ENCODE measurements around the gene TEC.
A peak's percentile ranks its signal among the peaks of the same experiment; 100 is the strongest.

DNA sequence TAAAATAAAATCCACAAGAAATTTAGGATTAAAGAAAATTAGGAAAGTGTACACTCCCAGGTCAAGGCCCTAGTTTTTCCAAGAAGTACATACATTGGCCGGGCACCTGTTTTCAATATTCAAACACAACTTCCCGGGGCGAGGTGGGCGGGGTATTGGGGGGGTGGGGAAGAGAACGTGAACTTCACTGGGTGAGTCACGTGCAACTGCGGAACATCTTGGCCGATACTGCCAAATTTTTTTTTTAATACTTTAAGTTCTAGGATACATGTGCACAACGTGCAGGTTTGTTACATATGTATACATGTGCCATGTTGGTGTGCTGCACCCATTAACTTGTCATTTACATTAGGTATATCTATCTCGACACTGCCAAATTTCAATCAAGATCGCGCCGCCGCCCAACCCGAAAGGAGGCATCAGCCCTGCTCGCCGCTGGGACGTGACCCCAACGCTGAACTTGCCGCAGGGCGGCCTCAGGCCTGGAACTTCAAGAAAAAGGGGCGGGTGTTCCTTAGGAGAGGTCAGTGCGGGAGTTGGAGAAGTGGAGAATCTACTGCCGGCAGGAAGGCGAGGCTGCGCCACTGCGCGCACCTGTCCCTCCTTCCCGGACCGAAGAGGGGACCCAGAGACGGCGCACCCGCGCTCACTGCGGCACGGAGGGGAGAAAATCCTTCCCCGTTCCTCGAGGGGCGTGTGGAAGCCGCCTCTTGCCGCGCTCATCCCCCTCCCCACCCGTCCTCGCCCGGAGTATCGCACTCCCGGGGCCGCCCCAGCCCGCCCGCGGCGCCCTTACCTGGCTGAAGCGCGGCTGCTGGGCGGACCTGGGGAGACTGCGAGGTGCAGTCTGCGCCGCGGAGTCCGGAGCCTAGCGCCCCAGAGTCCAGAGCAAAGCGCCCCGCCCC lies at the start of gene TEC:
- TF ChIP-seq, protein P1, sequence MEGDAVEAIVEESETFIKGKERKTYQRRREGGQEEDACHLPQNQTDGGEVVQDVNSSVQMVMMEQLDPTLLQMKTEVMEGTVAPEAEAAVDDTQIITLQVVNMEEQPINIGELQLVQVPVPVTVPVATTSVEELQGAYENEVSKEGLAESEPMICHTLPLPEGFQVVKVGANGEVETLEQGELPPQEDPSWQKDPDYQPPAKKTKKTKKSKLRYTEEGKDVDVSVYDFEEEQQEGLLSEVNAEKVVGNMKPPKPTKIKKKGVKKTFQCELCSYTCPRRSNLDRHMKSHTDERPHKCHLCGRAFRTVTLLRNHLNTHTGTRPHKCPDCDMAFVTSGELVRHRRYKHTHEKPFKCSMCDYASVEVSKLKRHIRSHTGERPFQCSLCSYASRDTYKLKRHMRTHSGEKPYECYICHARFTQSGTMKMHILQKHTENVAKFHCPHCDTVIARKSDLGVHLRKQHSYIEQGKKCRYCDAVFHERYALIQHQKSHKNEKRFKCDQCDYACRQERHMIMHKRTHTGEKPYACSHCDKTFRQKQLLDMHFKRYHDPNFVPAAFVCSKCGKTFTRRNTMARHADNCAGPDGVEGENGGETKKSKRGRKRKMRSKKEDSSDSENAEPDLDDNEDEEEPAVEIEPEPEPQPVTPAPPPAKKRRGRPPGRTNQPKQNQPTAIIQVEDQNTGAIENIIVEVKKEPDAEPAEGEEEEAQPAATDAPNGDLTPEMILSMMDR (IDR thresholded peaks at IDR 0.05 in 8 of 11, conservative IDR thresholded peaks at IDR 0.05 in 3 of 11), result no peak
- TF ChIP-seq POLR2A (IDR thresholded peaks at IDR 0.05) (peak in 2 of 3 donors; percentile 59 to 66), POLR2AphosphoS5 (IDR thresholded peaks at IDR 0.05) (peak; percentile 83 to 90 (median 88))

Measured in spleen (tissue), 7 donors.